Endothelial cell of umbilical vein (primary cell): ENCODE measurements around the gene ANKRD44.

Source experiments
- CTCF ChIP-seq, 2 donors: IDR thresholded peaks; 1 replicate in 1 of 2; 2 replicates in 1 of 2; pipeline ENCODE4 v1.5.1; 2011; ENCODE audit warnings: low read length in 2 of 2, mild to moderate bottlenecking in 2 of 2, moderate library complexity in 2 of 2, control low read depth in 1 of 2, inconsistent platforms in 1 of 2, low read depth in 1 of 2; ENCODE audit not compliant: insufficient read depth in 1 of 2; ENCODE audit errors: extremely low read depth in 1 of 2
- EZH2 ChIP-seq: IDR thresholded peaks from 2 replicates; pipeline ENCODE4 v1.6.1; 2012; ENCODE audit warnings: borderline replicate concordance, low read depth, mild to moderate bottlenecking, moderate library complexity, low read length, inconsistent platforms; ENCODE audit not compliant: severe bottlenecking
- MAX ChIP-seq: IDR thresholded peaks from 2 replicates; pipeline ENCODE4 v1.6.1; 2011; ENCODE audit not compliant: insufficient read depth, insufficient read length
- MYC ChIP-seq: IDR thresholded peaks from one replicate; pipeline ENCODE4 v1.6.1; 2011; ENCODE audit warnings: mild to moderate bottlenecking, low read depth, low read length
- POLR2AphosphoS5 ChIP-seq: IDR thresholded peaks from 2 replicates; pipeline ENCODE4 v1.6.1; 2012; ENCODE audit warnings: low read depth, mild to moderate bottlenecking, control low read depth, low read length, moderate library complexity; ENCODE audit not compliant: insufficient read depth

GRCh38 chr2:197239434-197239833, 71.1 kb downstream of the ANKRD44 start:
- TF ChIP-seq CTCF (IDR thresholded peaks at IDR 0.05; ENCODE audit: extremely low read depth in 1 of 2, insufficient read depth in 1 of 2, low read depth in 1 of 2, low read length in 2 of 2) (no peak), POLR2AphosphoS5 (no peak), MYC (no peak), EZH2 (no peak), MAX (no peak)
